Mucosa of gallbladder (tissue), 1 donor: ENCODE data around the gene SLC26A3. TPM values are rescaled to one million over a fixed set of nuclear protein-coding genes. Genes with fewer than 3 reads are reported as not detected.

Experiments used
- DNase-seq: peaks from one replicate; pipeline ENCODE4 v3.0.0-alpha.2; 2020; ENCODE audit warnings: low spot score
- total RNA-seq: library from RNA; stranded (reverse); gene quantifications from one replicate; pipeline ENCODE4 v1.2.1, GENCODE V29; 2021
- donor health status: DM: no; HTN: no; CAD: no.

The SLC26A3 gene
- total RNA-seq, 1 donor from 2014 or later: 856 TPM

DNA sequence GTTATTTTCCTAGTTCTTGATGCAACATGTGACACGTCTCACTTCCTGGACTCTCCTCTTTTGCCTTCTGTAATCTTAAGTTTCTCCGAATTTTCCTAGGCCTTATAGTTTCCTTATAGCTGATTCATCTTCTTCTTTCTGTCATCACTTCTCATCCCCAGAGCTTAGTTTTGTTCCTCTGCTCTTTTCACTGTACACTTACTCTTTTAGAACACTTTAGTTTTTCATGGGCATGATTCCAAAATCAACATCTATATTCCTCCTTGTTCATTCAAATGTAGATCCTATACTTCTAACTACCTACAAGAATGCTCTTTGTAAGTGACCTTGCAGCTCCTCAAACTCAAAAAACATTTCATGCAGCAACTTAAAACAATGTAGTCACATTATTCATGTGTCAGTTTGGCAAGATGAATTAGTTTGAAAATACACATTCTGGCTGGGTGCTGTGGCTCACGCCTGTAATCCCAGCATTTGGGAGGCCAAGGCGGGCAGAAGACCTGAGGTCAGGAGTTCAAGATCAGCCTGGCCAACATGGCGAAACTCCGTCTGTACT, 13.1 kb upstream of the SLC26A3 start:
- DNase-seq: no peak

DNA sequence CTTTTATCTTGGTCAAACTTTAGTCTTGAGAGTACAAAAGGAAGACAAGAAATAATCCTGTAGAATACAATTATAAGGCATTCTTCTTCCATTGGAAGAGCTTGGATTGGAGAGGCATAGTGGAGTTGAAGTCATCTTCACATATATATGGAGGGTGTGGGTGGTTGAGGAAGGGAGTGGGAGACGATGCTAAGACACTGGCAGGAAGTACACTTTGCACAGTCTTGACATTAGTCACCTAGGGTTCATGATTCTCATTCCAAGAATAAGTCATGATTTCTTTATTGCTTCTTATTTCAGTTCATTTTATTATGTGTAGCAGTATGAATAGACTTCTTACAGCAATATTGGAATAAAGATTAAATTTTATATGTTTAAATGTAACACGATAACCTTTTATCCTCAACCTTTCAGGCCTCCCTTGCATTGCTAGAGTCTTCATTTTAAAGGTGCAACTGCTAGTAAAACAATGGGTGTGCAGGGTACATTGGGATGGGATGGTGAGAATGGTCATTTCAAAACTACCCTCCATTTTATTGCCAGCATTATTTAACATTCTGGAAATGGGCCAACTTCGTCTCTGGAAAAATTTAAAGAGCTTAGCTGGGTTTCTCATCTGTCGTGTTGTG, 12.3 kb upstream of the SLC26A3 start:
- no peak for DNase-seq

DNA sequence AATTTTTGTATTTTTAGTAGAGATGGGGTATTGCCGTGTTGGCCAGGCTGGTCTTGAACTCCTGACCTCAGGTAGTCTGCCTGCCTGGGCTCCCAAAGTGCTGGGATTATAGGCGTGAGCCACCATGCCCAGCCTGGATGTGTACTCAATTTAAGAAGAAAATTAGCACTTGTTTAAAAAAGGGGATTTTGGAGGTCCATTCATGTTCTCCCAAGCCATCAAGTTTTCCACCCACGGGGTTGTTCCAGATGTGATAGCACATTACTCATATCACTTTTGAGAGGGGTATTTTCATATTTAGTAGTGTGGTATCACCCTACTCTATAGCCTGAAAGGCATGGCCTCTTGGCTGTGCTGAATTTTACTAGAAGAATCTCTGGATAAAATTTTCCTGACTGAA, 10.5 kb upstream of the SLC26A3 start:
- no peak for DNase-seq

DNA sequence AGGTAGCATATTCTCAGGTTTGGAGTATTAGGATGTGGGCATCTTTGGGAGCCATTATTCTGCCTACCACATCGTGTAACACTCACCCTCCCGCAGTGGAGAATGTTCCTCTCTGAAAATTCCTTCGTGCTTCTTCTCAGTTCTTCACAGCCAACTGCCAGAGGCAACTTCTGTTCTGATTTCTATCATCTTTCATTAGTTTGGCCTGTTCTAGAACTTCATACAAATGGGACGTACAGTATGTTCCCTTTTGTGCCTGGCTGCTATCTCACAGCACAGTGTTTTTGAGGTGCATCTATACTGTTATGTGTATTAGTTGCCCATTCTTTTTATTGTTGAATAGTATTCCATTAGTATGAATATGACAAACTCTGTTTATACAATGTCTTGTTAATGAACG, 8.9 kb upstream of the SLC26A3 start:
- no peak for DNase-seq

DNA sequence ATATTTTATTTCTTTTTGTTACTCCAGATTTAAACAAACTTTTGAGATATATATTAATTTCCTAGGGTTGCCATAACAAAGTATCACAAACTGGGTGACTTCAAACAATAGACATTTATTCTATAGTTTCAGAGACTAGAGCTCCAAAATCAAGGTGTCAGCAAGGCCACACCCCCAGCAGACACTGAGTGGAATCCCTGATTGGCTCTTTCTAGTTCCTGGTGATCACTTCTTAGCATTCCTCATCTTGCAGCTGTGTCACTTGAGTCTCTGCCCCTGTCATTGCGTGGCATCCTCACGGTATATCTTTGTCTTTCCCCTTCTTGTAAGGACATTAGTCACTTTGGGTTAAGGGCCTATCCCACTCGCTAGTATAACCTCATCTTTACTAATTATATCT, 7.6 kb upstream of the SLC26A3 start:
- DNase-seq: no peak

DNA sequence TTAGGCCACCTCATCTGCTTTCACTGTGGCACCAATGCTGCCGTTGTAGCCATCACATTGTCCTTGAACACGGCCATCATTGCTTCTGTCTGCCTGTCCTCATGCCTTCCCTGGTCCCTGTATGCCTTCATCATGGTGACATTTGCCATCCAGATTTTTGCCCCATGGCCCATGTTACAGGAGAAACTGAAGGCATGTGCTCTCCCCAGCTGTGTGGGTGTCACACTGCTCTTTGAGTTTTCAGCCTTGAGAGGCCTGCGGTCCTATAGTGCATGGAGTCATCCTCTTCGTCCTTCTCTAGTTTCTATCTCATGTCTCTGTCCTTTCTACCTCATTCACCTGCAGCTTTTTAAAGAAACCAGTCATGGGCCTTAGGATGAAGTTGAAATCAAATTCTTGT, 6.2 kb upstream of the SLC26A3 start:
- DNase-seq: no peak

GRCh38 chr7:107799647-107800264, 3.3 kb downstream of the SLC26A3 start:
- DNase-seq: no peak

DNA sequence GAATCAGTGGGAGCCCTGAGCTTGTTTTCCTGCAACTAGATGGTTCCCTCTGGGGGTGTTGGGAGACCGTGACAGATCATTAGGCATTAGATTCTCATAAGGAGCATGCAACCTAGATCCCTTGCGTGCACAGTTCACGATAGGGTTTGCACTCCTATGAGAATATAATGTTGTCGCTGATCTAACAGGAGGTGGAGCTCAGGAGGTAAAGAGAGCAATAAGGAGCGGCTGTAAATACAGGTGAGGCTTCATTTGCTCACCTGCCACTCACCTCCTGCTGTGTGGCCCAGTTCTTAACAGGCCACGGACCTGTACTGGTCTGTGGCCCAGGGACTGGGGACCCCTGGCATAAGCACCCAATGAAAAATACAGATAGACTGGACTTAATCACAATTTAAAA, 10.7 kb downstream of the SLC26A3 start:
- no peak for DNase-seq

DNA sequence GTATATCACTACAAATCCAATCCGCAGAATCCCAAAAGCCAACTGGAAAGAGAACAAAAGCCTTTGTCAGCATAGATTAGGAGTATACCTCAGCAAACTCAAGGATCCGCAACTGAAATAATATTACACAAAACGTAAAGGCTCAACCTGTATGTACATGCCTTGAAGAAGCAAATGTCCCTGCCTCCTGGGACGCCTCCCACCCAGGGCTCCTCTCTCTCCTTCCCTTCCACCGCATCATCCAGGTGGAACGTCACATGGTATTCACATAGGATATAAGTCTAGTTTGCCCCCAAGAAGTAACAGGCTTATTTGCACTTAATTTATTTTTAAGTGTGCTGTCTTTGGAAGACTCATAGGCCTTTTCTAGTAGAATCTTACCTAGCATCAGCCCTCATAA, 13.4 kb downstream of the SLC26A3 start:
- no peak for DNase-seq

GRCh38 chr7:107788662-107789061, 14.4 kb downstream of the SLC26A3 start:
- DNase-seq: no peak

DNA sequence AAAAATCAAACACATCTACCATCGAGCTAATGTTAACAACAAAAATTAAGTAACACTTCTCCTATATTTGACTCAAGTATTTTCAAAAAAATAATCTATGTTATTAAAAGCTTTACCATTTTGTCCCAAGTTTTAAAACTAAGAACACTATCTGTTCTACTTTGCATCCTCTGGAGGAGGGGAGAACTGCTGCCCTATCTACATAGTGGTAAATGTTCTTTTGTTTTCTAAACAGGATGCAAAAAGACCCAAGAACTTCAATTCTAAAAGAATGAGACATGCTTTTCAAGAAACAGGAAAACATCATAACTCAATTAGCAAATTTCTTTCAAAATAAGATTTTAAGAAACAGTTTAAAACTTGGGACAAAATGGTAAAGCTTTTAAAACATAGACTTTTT, 14.8 kb downstream of the SLC26A3 start:
- DNase-seq: no peak

GRCh38 chr7:107785926-107786325, 17.1 kb downstream of the SLC26A3 start:
- no peak for DNase-seq

DNA sequence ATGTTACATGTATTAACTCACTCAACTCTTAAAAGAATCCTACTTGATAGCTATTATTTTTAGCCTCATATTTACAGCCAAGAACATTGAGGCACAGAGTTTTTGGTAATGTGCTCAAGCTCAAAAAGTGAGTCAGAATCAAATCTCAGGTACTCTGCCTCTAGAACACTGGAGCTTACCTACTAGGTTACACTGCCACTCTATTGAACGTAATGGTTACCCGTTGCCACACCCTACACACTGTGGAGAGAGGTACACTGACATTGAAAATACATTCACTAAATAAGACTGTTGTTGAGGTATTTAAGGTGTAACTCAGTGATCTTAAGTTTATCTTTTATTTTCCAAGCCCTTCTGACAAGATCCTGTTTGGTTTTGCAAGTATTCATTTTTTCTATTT, 17.9 kb downstream of the SLC26A3 start:
- DNase-seq: no peak

GRCh38 chr7:107783648-107784047, 19.4 kb downstream of the SLC26A3 start:
- no peak for DNase-seq

GRCh38 chr7:107782374-107782773, 20.6 kb downstream of the SLC26A3 start:
- no peak for DNase-seq

- DNase-seq: no peak
Measured at GRCh38 chr7:107779647-107780099, 23.4 kb downstream of the SLC26A3 start.

DNA sequence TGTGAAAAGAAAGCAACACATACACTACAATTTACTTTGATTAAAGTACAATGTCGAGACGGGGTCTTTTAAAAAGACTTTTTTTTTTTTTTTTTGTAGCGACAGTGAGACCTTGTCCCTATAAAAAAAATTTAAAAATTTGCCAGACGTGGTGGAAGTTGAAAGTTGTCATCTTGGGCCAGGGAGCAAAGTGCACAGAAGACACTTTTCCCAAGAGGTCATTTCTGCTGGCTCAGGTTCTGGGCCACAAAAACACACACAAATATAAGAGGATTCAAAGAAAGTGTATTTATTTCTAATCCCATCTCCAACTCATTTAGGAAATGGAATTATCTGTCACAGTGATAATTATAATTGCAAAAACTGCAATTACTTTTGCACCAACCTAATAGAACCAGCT, 24.7 kb downstream of the SLC26A3 start:
- no peak for DNase-seq

DNA sequence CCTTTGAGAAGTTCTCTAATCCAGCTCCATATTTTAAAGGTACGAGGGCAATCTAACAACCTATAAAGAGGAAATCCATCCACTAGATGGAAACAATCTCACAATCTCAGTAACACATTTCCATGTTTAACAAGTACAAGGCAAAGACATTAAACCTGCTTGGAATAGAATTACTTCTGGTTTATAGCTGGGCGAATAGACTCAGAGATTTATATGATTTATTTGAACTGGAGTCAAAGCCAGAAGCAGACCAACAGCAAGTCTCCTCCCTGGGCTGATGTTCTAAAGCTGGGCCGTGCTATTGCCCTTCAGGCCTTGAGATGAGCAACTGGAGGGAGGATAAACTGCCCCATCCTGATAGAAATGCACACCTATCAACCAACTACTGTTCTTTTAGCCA, 25.3 kb downstream of the SLC26A3 start:
- no peak for DNase-seq

- DNase-seq: no peak
Measured at GRCh38 chr7:107773027-107773426, 30.0 kb downstream of the SLC26A3 start.

GRCh38 chr7:107768263-107768662, 34.8 kb downstream of the SLC26A3 start:
- no peak for DNase-seq

- DNase-seq: no peak
Measured at GRCh38 chr7:107767391-107767790, 35.6 kb downstream of the SLC26A3 start.

DNA sequence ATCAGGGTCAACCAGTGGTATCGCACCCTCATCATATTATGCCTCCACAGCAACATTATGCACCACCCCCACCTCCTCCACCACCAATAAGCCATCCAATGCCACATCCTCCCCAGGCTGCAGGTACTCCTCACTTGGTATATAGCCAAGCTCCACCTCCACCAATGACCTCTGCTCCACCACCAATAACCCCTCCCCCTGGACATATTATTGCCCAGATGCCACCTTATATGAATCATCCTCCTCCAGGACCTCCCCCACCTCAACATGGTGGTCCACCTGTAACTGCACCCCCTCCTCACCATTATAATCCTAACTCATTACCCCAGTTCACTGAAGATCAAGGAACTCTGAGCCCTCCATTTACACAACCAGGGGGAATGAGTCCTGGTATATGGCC, 44.4 kb downstream of the SLC26A3 start:
- no peak for DNase-seq

GRCh38 chr7:107754642-107755041, 48.4 kb downstream of the SLC26A3 start:
- no peak for DNase-seq

DNA sequence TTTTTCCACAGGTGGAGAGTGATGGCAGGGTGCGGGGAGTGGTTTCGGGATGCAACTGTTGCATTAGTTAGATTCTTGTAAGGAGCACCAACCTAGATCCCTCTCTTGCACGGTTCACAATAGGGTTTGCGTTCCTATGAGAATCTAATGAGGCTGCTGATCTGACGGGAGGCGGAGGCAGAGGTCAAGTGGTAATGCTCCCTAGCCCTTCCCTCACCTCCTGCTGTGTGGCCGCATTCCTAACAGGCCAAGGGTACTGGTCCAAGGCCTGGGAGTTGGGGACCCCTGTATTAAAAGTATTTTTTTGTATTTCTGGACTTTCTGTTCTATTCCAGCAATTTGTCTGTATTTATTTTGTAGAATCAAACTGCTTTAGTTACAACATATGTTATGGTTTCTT, 51.9 kb downstream of the SLC26A3 start:
- no peak for DNase-seq
